HAP-1 (cell line): ENCODE data around the gene METTL5.
A peak's percentile ranks its signal among the peaks of the same experiment; 100 is the strongest.
"Not testable (repeated sequence)": the region's sequence is repeated elsewhere in the genome, so short reads cannot be mapped to it uniquely, and the experiment has no call there.

Source experiments
- DNase-seq, 2 experiments: peaks; one replicate each; pipeline ENCODE4 v3.0.0-alpha.2; 2016 to 2020; ENCODE audit warnings: low spot score in 2 of 2
- H3K27me3 ChIP-seq: fragments of 250-450 bp; sonication (Bioruptor Pico); 2 replicates; pipeline ENCODE4 v1.5.1; 2020; ENCODE audit warnings: low read depth, mild to moderate bottlenecking, moderate library complexity
- H3K36me3 ChIP-seq: fragments of 250-450 bp; sonication (Bioruptor Pico); replicated peaks from 2 replicates; pipeline ENCODE4 v1.5.1; 2020; ENCODE audit warnings: mild to moderate bottlenecking
- H3K4me1 ChIP-seq: fragments of 250-450 bp; sonication (Bioruptor Pico); 2 replicates; pipeline ENCODE4 v1.5.1; 2020; ENCODE audit warnings: mild to moderate bottlenecking
- H3K4me3 ChIP-seq: fragments of 250-450 bp; sonication (Bioruptor Pico); 2 replicates; pipeline ENCODE4 v1.5.1; 2020; ENCODE audit warnings: mild to moderate bottlenecking, moderate library complexity
- H3K9me3 ChIP-seq: fragments of 250-450 bp; sonication (Bioruptor Pico); 2 replicates; pipeline ENCODE4 v1.5.1; 2020; ENCODE audit warnings: mild to moderate bottlenecking, moderate library complexity
- in situ Hi-C: fragments of 300-500 bp; cut with MboI; formaldehyde crosslinking; loops from 3 replicates; pipeline ENCODE4 v1.14.3; 2020; ENCODE audit warnings: low sequenced_read_pairs, inconsistent platforms, mixed read lengths

Gene METTL5

GRCh38 chr2:169824373-169825333, at the start of gene METTL5:
METTL5 (minus strand) TSS chr2:169824905; CDS start chr2:169824597, 308 bp downstream.
- in situ Hi-C loops: loop anchor here (10.0 kb wide), 1 partner anchor 100 kb away; no protein-coding TSS in a partner anchor
- peak within 1 kb of the TSS; percentile 68 for H3K4me3 ChIP-seq
- DNase-seq: peak; percentile 74 to 89
- no peaks in the 10 kb centered on the region for H3K9me3 ChIP-seq
- H3K36me3 ChIP-seq: peaks cover 18% of the 10 kb centered on the region
- H3K27me3 ChIP-seq: no peaks in the 10 kb centered on the region
- H3K4me1 ChIP-seq: peaks cover 28% of the 10 kb centered on the region

GRCh38 chr2:169871994-169872393, 47.3 kb upstream of the METTL5 start:
- Histone ChIP-seq H3K27me3 (no peaks in the 10 kb centered on the region), H3K36me3 (no peaks in the 10 kb centered on the region), H3K4me1 (peaks cover 19% of the 10 kb centered on the region), H3K9me3 (no peaks in the 10 kb centered on the region), H3K4me3 (no peak overlapping the region)
- no peak for DNase-seq
- in situ Hi-C loops: no loop called here

- DNase-seq, in situ Hi-C loops, H3K9me3 ChIP-seq, H3K36me3 ChIP-seq, H3K4me3 ChIP-seq, H3K27me3 ChIP-seq: not testable (repeated sequence)
- H3K4me1 ChIP-seq: peaks cover 12% of the 10 kb centered on the region
These were observed 46.7 kb upstream of the METTL5 start for GRCh38 chr2:169871369-169871768.

- Histone ChIP-seq H3K9me3 (no peaks in the 10 kb centered on the region), H3K27me3 (no peaks in the 10 kb centered on the region), H3K36me3 (no peaks in the 10 kb centered on the region), H3K4me1 (peaks cover 20% of the 10 kb centered on the region), H3K4me3 (no peak overlapping the region)
- no peak for DNase-seq
- in situ Hi-C loops: no loop called here
These were observed 44.2 kb upstream of the METTL5 start for GRCh38 chr2:169868951-169869350.

- no peaks in the 10 kb centered on the region for H3K9me3 ChIP-seq
- H3K36me3 ChIP-seq: no peaks in the 10 kb centered on the region
- no peaks in the 10 kb centered on the region for H3K27me3 ChIP-seq
- in situ Hi-C loops: no loop called here
- peaks cover 20% of the 10 kb centered on the region for H3K4me1 ChIP-seq
- H3K4me3 ChIP-seq: no peak overlapping the region
- DNase-seq: no peak
These were observed 42.9 kb upstream of the METTL5 start for GRCh38 chr2:169867579-169867978.

- H3K9me3 ChIP-seq, H3K36me3 ChIP-seq, in situ Hi-C loops, H3K27me3 ChIP-seq, DNase-seq, H3K4me3 ChIP-seq: not testable (repeated sequence)
- H3K4me1 ChIP-seq: peaks cover 20% of the 10 kb centered on the region
These were observed 41.5 kb upstream of the METTL5 start for GRCh38 chr2:169866230-169866629.

- Histone ChIP-seq H3K9me3 (no peaks in the 10 kb centered on the region), H3K36me3 (no peaks in the 10 kb centered on the region), H3K27me3 (no peaks in the 10 kb centered on the region), H3K4me1 (peaks cover 20% of the 10 kb centered on the region), H3K4me3 (no peak overlapping the region)
- in situ Hi-C loops: no loop called here
- DNase-seq: peak in 1 of 2 experiments; percentile 56
These were observed 40.8 kb upstream of the METTL5 start for GRCh38 chr2:169865492-169865891.

- no peaks in the 10 kb centered on the region for H3K36me3 ChIP-seq
- in situ Hi-C loops: no loop called here
- H3K4me1 ChIP-seq: peaks cover 14% of the 10 kb centered on the region
- no peaks in the 10 kb centered on the region for H3K9me3 ChIP-seq
- DNase-seq: no peak
- H3K27me3 ChIP-seq: no peaks in the 10 kb centered on the region
- H3K4me3 ChIP-seq: no peak overlapping the region
These were observed 38.1 kb upstream of the METTL5 start for GRCh38 chr2:169862816-169863215.

- Histone ChIP-seq H3K36me3 (no peaks in the 10 kb centered on the region), H3K4me1 (peaks cover 2% of the 10 kb centered on the region), H3K27me3 (no peaks in the 10 kb centered on the region), H3K4me3 (no peak overlapping the region), H3K9me3 (no peaks in the 10 kb centered on the region)
- no peak for DNase-seq
- in situ Hi-C loops: no loop called here
These were observed 35.4 kb upstream of the METTL5 start for GRCh38 chr2:169860149-169860548.

GRCh38 chr2:169859423-169859822, 34.7 kb upstream of the METTL5 start:
- H3K36me3 ChIP-seq: no peaks in the 10 kb centered on the region
- no peaks in the 10 kb centered on the region for H3K9me3 ChIP-seq
- H3K4me1 ChIP-seq: no peaks in the 10 kb centered on the region
- H3K4me3 ChIP-seq: no peak overlapping the region
- no peak for DNase-seq
- in situ Hi-C loops: no loop called here
- H3K27me3 ChIP-seq: no peaks in the 10 kb centered on the region

GRCh38 chr2:169855281-169856258, 30.9 kb upstream of the METTL5 start:
- in situ Hi-C loops, H3K9me3 ChIP-seq, H3K27me3 ChIP-seq, H3K36me3 ChIP-seq, DNase-seq, H3K4me1 ChIP-seq, H3K4me3 ChIP-seq: not testable (repeated sequence)

GRCh38 chr2:169853041-169853668, 28.4 kb upstream of the METTL5 start:
- Histone ChIP-seq H3K9me3 (no peaks in the 10 kb centered on the region), H3K4me1 (no peaks in the 10 kb centered on the region), H3K36me3 (no peaks in the 10 kb centered on the region; the same call in 1 of the 2 replicates), H3K4me3 (no peak overlapping the region), H3K27me3 (no peaks in the 10 kb centered on the region)
- peak in 1 of 2 experiments; percentile 2 for DNase-seq
- in situ Hi-C loops: no loop called here

GRCh38 chr2:169849710-169850109, 25.0 kb upstream of the METTL5 start:
- H3K36me3 ChIP-seq: no peaks in the 10 kb centered on the region; the same call in 1 of the 2 replicates
- peaks cover 3% of the 10 kb centered on the region; the same call in 1 of the 2 replicates for H3K4me1 ChIP-seq
- DNase-seq: no peak
- H3K27me3 ChIP-seq: no peaks in the 10 kb centered on the region
- H3K9me3 ChIP-seq: no peaks in the 10 kb centered on the region
- in situ Hi-C loops: no loop called here
- H3K4me3 ChIP-seq: no peak overlapping the region
